Skeletal muscle cell (primary cell): ENCODE results near the gene TNFRSF19.

Experiments used
- DNase-seq: peaks from one replicate; pipeline ENCODE4 v3.0.0-alpha.2; 2010; ENCODE audit warnings: low read depth
- H3K4me3 ChIP-seq: 2 replicates; pipeline ENCODE4 v1.5.1; 2011; ENCODE audit warnings: low read depth, mild to moderate bottlenecking, control low read depth, low read length, moderate library complexity

The TNFRSF19 gene

GRCh38 chr13:23598369-23598768 lies 28.2 kb downstream of the TNFRSF19 start:
- H3K4me3 ChIP-seq, result no peak overlapping the region
- peak; percentile 62 for DNase-seq

GRCh38 chr13:23599083-23599925 lies 29.1 kb downstream of the TNFRSF19 start:
- DNase-seq, result no peak
- no peak overlapping the region for H3K4me3 ChIP-seq

GRCh38 chr13:23600100-23600499 lies 29.9 kb downstream of the TNFRSF19 start:
- DNase-seq, result no peak
- no peak overlapping the region for H3K4me3 ChIP-seq

GRCh38 chr13:23600534-23600933 lies 30.3 kb downstream of the TNFRSF19 start:
- H3K4me3 ChIP-seq, result no peak overlapping the region
- DNase-seq, result no peak

- H3K4me3 ChIP-seq, result no peak overlapping the region
- DNase-seq, result no peak
These were observed 35.6 kb downstream of the TNFRSF19 start for GRCh38 chr13:23605831-23606230.

- no peak overlapping the region for H3K4me3 ChIP-seq
- no peak for DNase-seq
These were observed 37.9 kb downstream of the TNFRSF19 start for GRCh38 chr13:23608138-23608537.

GRCh38 chr13:23608701-23609413 lies 38.6 kb downstream of the TNFRSF19 start:
- DNase-seq, result no peak
- no peak overlapping the region for H3K4me3 ChIP-seq

- H3K4me3 ChIP-seq, result no peak overlapping the region
- DNase-seq, result peak; percentile 44
These were observed 39.2 kb downstream of the TNFRSF19 start for GRCh38 chr13:23609414-23609760.

GRCh38 chr13:23609874-23610576 lies 39.8 kb downstream of the TNFRSF19 start:
- no peak overlapping the region for H3K4me3 ChIP-seq
- DNase-seq, result no peak

- no peak for DNase-seq
- H3K4me3 ChIP-seq, result no peak overlapping the region
These were observed 40.8 kb downstream of the TNFRSF19 start for GRCh38 chr13:23610966-23611491.

- DNase-seq, result no peak
- no peak overlapping the region for H3K4me3 ChIP-seq
These were observed 42.0 kb downstream of the TNFRSF19 start for GRCh38 chr13:23612182-23612581.

- H3K4me3 ChIP-seq, result no peak overlapping the region
- no peak for DNase-seq
These were observed 42.5 kb downstream of the TNFRSF19 start for GRCh38 chr13:23612731-23613130.

GRCh38 chr13:23613596-23613995 lies 43.4 kb downstream of the TNFRSF19 start:
- DNase-seq, result no peak
- no peak overlapping the region for H3K4me3 ChIP-seq

GRCh38 chr13:23615395-23616081 lies 45.3 kb downstream of the TNFRSF19 start:
- no peak for DNase-seq
- no peak overlapping the region for H3K4me3 ChIP-seq

- no peak overlapping the region for H3K4me3 ChIP-seq
- no peak for DNase-seq
These were observed 46.0 kb downstream of the TNFRSF19 start for GRCh38 chr13:23616228-23616627.

- no peak overlapping the region for H3K4me3 ChIP-seq
- DNase-seq, result peak; percentile 67
These were observed 47.4 kb downstream of the TNFRSF19 start for GRCh38 chr13:23617551-23618024.

GRCh38 chr13:23618341-23618740 lies 48.1 kb downstream of the TNFRSF19 start:
- DNase-seq, result peak; percentile 96
- H3K4me3 ChIP-seq, result no peak overlapping the region

GRCh38 chr13:23619068-23619855 lies 49.0 kb downstream of the TNFRSF19 start:
- H3K4me3 ChIP-seq, result no peak overlapping the region
- DNase-seq, result no peak

- no peak for DNase-seq
- H3K4me3 ChIP-seq, result no peak overlapping the region
These were observed 50.0 kb downstream of the TNFRSF19 start for GRCh38 chr13:23620211-23620610.
